GM12874 (cell line): ENCODE results near the gene ANKRD13A.

Source experiments
- CTCF ChIP-seq: IDR thresholded peaks from 2 replicates; pipeline ENCODE4 v1.5.1; 2011; ENCODE audit warnings: low read depth, mild to moderate bottlenecking, control low read depth, low read length, moderate library complexity; ENCODE audit not compliant: insufficient read depth

ANKRD13A gene

GRCh38 chr12:109999983-110000505 is 814 bp downstream of the ANKRD13A start:
- TF ChIP-seq CTCF, result no peak

DNA sequence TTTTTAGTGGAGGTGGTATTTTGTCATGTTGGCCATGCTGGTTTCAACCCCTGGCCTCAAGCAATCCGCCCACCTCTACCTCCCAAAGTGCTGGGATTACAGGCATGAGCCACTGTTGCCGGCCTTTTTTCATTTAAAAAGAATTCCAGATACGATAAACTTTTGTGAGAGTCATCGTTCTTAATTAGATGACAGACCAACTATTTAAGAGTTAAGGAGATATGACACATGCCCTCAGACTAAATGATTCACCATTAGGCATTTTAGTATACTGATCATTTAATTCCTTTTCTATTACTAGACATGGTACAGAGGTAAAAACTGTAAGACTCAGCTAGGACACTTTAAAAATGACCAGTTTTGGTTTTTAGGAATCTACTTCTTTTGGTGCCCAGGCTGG is 2.4 kb downstream of the ANKRD13A start:
- TF ChIP-seq CTCF, result no peak

GRCh38 chr12:110002676-110003515 is 3.7 kb downstream of the ANKRD13A start:
- no peak for TF ChIP-seq CTCF

- no peak for TF ChIP-seq CTCF
Measured at GRCh38 chr12:110004598-110004997, 5.4 kb downstream of the ANKRD13A start.

GRCh38 chr12:110005319-110005973 is 6.2 kb downstream of the ANKRD13A start:
- TF ChIP-seq CTCF, result no peak

GRCh38 chr12:110006115-110006514 is 6.9 kb downstream of the ANKRD13A start:
- no peak for TF ChIP-seq CTCF

DNA sequence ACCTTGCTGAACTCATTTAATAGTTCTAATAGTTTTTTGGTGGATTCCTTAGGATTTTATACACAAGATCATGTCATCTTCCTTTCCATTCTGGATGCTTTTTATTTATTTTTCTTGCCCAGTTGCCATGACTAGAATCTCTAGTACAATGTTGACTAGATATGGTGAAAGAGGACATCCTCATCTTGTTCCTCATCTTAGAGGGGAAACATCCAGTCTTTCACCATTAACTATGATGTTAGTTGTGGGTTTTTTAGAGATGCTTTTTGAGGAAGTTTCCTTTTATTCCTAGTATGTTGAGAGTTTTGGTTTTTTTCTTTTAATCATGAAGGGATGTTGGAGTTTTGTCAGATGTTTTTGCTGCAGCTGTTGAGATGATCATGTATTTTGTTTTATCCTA is 8.7 kb downstream of the ANKRD13A start:
- no peak for TF ChIP-seq CTCF
